DMS114 treated with DMSO at 0.1 percent for 48 hours (cell line): ENCODE data around the gene SNRPA1.

Source experiments
- DNase-seq: peaks from one replicate; lab custom pipeline; 2025; ENCODE audit not compliant: unreplicated experiment; lab: John Stamatoyannopoulos, UW

The SNRPA1 gene

DNA sequence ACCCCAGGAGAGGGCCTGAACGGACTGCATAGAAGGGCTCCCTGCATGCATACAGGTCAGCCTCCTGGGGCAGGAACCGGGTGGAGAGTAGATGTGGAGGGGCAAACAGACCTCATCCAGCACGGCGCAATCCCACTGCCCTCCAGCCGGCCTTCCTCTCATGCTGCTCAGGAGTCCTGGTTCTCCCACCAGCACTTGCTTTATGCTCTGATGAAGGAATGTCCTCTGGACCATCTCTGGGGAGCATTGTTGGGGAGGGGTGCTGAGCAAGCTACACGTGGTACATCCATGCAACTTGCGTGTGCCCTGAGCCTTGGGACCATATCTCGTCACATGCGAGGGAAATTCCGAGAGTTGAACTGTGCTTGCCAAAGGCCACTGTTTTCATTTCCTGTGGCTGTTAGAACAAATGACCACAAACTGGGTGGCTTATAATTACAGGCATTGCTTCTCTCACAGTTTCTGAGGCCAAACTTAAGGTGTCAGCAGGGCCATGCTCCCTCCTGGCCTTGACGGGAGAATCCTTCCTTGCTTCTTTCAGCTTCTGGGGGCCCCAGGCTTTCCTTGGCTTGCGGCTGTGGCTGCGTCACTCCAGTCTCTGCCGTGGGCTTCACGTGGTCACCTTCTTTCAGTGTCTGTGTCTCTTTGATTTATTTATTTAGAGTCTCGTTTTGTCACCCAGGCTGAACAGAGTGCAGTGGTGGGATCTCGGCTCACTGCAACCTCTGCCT lies 30.0 kb downstream of the SNRPA1 start:
- no peak for DNase-seq

DNA sequence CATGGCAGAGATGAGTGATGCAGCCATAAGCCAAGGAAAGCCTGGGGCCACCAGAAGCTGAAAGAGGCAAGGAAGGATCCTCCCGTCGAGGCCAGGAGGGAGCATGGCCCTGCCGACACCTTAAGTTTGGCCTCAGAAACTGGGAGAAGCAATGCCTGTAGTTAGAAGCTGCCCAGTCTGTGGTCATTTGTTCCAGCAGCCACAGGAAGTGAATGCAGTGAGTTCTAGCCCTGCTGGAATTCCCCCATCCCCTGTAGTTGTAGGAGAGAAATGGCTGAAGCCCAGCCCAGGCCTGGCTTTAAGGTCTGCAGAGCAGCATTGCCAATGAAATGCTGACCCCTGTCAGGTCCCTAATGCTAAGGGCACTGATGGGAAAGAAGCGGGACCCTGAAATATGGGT lies 31.0 kb downstream of the SNRPA1 start:
- DNase-seq: no peak

DNA sequence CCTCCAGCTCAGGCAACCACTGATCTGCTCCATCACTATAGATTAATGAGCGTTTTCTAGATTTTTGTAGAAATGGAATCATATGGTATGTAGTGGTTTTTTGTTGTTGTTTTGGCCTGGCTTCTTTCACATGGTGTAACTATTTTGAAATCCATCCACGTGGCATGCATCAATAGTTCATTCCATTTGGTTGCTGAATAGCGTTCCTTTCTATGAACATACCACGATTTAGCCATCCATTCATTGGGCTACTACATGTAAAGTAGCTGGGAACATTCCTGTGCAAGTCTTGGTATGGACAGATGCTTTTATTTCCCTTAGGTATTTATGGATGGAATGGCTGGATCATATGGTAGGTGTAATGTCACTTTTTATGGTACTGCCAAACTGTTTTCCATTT lies 32.5 kb downstream of the SNRPA1 start:
- no peak for DNase-seq

DNA sequence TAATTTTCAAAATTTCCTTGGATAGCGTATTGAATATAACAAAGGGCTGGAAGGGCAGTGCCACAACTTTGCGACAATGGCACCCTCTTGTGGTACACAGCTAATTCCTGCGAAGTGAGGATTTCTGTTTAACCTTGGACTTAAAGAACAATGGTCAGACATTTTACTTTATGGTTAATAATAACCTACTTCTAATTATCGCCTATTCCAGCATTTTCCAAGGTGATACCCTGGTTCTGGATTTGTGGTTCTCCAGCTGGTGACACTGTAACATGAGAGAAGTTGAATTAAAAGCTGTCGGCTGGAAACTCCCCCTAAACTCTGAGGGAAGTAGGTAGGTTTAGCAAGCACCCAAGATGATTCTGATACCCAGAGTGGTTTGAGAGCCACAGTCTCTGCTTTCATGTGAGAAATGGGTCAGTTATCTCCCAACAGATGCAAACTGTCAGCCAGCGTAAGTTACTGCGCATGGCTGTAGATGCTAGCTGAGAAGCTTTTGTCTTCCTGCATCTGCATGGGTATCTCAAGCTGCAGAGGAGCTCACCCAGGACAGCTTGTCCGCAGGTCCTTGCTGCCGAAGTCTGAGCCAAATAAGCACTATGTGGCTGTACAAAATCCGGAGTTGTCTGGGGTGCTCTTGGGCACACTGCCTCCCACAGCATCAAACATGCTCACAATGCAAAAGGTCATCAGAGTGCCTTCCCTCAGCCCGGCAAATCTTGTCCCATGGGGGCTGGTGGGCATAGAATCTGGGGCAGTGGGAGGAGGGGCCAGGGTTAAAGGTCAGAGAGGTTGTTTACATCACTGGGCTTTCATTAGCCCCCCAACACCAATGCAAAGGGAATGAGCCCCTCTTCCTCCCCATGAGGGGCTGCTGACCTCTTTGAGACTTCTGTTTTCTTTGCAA lies 36.6 kb downstream of the SNRPA1 start:
- peak; percentile 69 for DNase-seq

DNA sequence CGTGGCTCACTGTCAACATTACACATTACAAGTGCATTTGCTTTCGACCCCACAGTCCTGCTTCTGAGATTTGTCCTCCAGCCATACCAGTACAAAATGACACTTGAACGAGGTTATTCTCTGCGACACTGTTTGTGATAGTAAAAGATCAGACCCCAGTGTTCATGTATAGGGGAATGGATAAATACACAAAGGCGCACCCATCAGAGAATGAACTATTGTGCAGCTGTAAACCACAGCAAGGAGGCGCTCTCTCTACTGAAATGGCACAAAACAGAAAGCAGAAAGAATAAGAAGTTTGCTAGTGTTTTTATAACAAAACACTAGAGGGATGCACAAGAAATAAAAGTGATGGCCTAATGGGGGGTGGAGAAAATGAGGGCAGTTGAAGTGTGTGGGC lies 38.3 kb downstream of the SNRPA1 start:
- DNase-seq: peak; percentile 21

DNA sequence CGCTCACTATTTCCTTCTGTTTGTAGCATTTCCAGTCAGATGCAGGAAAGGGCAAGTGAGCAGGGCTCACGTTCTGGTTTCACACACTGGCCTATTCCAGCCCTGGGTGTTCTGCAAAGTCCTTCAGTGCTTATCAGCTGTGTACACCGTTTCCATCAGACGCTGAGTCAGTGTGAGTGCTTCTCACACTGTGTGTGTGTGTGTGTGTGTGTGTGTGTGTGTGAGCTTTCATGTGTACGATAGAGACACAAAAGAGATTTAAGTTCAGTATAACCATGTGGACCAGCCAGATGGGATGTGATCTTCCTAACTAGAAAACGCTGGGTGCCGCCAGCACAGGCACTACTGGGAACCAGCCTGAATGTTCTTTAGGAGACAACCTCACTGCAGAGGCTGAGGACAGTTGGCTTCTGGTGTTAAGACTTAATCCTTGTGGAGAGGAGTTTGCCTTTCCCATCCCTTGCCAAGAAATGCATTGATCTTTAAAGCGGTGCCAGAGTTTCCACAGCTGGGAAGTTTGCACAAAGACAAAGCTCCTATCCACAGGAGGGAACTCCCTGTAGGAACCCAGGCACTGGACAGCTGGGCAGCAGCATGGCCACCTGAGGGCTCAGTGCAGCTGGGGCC lies 39.3 kb downstream of the SNRPA1 start:
- no peak for DNase-seq

GRCh38 chr15:101255051-101255395 lies 40.0 kb downstream of the SNRPA1 start:
- DNase-seq: no peak

GRCh38 chr15:101254157-101255050 lies 40.6 kb downstream of the SNRPA1 start:
- DNase-seq: peak; percentile 12

DNA sequence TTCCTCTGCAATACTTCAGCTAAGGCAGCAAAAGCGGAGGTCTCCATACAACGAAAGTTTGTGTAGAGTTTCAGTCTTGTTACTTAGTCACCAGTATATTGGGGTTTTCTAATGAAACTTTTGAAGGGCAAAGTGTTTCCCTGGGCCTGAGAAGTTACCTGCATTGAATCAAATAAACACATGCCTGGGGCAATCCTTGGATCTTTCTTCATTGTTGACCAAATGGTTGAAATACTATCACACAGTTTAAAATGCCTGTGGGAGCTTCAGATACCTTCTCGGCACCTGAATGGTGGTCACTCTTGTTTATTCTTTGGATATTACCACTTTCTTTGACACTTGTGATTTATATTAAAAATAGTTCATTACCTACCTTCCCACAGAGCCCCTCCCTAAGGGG lies 42.2 kb downstream of the SNRPA1 start:
- no peak for DNase-seq

- peak; percentile 82 for DNase-seq
Observed at GRCh38 chr15:101251830-101252820, 42.9 kb downstream of the SNRPA1 start, which contains the start of gene CHSY1. TSS of gene CHSY1 (minus strand) at chr15:101252048. CDS start at chr15:101251456, 592 bp downstream.

GRCh38 chr15:101250873-101251829 lies 43.9 kb downstream of the SNRPA1 start:
- DNase-seq: no peak

GRCh38 chr15:101250341-101250831 lies 44.7 kb downstream of the SNRPA1 start:
- no peak for DNase-seq

GRCh38 chr15:101248274-101248673 lies 46.8 kb downstream of the SNRPA1 start:
- DNase-seq: no peak

DNA sequence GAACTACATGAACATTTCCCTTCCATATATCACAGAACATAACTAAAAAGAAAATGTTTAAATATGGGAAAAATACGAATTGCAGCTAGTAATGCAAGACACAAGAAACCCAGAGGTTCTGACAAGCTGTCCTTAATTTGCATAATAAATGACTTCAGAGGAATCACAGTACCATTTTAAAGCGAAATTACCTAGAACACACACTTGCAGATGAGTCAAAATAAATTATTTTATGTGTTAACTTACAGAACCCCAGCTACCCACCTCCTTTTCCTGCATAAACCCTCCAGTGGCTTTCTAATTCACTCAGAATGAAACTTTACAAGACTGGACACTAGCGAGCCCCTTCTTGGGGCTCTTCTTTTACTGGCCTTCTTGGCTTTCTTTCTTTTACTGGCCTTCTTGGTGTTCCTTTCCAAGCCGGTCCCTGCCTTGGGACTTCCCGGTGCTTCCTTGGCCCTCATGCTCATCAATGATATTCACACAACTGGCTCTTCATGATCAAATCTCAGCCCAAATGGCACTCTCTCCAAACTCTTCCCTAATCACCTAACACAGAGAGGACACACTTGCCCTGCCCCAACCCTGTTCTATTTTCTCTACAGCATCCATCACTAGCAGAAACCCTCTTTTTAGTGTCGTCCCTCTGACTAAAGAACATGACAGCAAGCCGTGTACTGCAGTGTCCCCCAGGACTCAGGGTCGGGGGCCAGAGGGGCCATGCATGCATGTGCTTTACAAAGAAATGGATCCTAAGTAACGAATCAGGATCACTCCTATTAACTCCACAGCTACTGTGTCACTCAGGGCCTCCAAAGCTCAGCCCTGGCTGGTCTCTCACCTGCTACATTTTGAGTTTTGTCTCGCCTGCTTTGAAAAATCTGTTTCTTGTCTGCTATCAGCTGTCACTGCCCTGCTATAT lies 48.0 kb downstream of the SNRPA1 start:
- no peak for DNase-seq

- no peak for DNase-seq
Observed at GRCh38 chr15:101246391-101246790, 48.7 kb downstream of the SNRPA1 start.

DNA sequence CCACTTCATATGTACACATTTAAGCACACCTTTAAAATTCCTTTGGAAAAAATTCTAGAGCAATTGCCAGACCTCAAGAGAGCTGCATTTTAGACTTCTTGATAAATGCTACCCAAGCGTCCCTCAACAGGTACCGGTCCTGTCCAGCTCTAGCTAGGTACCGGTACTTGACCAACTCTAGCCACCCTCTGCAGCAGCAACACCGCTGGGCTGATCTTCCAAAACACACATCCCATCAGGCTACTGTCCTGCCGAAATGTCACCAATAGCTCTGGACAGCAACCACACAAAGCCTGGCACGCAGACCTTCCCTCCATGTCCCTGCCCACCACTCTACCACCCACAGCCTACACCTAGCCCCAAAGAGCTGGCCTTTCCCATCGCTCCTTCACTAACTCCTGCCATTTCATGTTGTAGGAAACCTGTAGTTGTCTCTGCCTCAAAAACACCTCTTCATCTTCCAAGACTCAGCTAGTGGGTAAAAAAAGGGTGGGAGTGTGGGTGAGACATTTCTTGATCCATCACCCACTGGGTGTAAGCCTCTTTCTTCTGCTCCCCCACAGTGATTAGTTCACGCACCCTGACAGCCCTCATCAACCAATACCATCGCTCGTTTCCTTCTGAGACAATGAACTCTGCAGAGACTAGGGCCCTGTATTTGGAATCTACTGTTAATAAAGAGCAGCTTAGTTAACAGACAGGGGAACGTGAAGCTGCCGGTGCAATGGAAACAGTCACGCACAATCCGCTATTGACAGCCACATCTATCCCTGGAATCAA lies 50.0 kb downstream of the SNRPA1 start:
- no peak for DNase-seq
